ENCODE measurements around the gene MAN1A1.
"Not testable (repeated sequence)": the region's sequence is repeated elsewhere in the genome, so short reads cannot be mapped to it uniquely, and the experiment has no call there.

MAN1A1 gene

DNA sequence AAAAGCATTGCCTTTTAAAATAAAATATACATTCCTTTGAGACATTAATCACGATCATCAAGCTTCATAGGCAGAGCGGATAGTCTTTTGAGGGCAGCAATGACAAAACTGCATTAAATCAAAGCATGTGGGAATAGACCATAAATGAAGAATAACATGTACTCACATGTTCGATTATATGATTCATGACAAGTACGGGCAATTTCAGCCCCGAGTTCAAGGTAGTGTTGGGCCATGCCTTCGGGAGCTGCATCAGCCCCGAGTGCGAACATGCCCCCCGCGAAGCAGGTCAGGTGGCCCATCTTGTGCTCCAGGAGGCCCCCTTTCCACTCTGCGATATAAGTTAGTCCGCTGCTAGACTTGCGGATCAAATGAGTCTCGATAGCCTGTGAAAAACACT, 160.1 kb downstream of the MAN1A1 start:
- no peak for DNase-seq

GRCh38 chr6:119187596-119187995, 162.0 kb downstream of the MAN1A1 start:
- DNase-seq = no peak

GRCh38 chr6:119186490-119186889, 163.1 kb downstream of the MAN1A1 start:
- no peak for DNase-seq

DNA sequence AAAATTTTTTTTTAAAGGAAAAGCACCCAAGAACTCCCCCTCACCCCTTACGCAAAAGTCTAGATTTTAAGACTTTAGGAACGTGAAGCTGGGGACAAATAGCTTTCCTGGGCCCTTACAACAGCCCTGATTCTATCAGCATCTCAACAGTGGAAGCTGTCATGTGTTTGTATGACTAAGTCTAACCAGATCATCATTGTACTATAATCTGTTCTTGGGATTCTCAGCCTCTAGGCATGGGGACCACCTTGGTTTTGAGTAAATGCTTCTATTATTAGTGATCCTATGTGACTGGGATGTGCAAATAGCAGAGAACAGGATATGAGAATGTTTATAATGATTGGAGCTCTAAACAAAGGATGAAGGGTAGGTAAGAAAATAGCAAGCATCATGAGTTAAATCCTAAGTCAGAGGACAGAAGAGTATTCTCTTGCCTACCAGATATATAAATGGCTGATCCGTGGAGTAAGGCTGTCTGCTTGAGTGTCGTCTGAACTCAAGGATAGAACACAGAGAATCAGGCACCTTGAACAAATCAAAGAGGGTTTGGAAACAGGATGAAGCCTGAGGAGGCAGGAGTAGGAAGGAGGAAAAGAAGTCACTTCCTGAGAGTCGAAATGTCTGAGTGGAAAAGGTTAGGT, 165.4 kb downstream of the MAN1A1 start:
- no peak for DNase-seq

DNA sequence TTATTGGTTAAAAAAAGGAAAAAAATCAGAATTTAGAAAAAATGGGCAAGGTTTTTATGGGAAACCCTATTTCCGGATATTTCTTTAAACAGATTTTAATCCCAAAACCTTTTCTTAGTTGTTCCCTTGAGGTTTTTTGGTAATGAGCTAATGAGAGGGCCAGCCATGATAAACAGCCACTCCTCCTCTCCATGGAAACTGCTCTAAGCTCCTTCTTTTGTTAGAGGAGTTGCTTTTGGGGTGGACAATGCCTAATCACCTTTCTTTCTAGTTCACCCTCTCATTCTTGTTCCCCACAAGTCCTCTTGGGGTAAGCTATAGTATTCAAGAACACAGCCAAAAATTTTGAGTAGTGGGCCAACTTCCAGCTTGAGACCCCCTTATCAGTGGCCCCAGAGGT, 166.1 kb downstream of the MAN1A1 start:
- no peak for DNase-seq

- DNase-seq = no peak
Measured at GRCh38 chr6:119182875-119183274, 166.7 kb downstream of the MAN1A1 start.

GRCh38 chr6:119182216-119182803, 167.3 kb downstream of the MAN1A1 start:
- no peak for DNase-seq

DNA sequence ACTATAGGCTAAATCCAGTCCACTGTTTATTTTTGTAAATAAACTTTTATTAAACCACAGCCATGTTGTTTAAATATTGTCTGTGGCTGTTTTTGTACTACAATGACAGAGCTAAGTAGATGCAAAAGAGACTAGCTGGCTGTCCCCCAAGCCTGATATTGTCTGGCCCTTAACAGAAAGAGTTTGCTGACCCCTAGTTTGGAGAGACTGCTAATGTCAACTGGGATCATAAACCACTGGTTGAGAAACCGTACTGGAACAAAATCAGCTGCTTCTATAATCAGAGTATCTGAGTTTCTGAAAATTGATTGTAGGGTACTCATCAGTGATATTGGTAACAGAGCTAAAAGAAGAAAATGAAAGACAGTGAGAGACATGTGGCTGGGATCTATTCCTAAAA, 168.5 kb downstream of the MAN1A1 start:
- no peak for DNase-seq

DNA sequence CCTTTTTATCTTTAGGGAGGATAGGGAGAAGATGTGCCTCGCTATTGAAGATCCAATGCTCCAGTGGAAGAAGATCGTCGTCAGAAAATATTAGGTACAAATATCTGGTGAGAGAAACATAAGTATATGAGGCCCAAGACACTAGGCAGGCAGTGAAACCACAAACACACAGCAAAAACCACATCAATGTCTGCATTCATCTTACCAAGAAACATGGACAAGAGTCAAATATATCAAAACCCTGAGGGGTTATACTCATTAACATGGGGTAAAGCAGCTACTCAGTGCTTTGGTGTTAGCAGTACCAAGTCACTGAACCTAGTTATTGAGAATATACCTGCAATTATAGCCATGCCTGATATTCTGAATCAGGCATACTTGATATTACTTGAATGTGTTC, 169.7 kb downstream of the MAN1A1 start:
- DNase-seq = no peak

- DNase-seq = no peak
Measured at GRCh38 chr6:119179062-119179461, 170.5 kb downstream of the MAN1A1 start.

DNA sequence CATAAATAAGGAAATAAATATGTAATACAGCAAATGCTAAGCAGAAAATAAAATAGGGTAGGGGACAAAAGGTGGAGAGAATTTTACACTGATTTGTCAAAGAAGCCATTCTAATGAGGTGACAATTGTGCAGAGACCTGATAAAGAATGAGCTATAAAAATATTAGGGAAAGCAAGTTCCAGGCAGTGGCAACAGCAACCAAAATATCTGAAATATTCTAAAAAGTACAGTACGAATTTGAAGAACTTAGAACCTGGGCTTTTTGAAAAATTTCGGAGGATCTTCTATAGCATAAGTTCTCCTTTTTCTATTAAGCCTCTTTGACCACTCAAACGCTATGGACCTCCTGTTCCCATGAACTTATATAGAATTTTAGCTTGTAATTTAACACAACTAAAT, 173.1 kb downstream of the MAN1A1 start:
- DNase-seq = no peak

GRCh38 chr6:119174879-119175817, 174.4 kb downstream of the MAN1A1 start:
- DNase-seq = no peak

- no peak for DNase-seq
Measured at GRCh38 chr6:119174085-119174445, 175.5 kb downstream of the MAN1A1 start.

DNA sequence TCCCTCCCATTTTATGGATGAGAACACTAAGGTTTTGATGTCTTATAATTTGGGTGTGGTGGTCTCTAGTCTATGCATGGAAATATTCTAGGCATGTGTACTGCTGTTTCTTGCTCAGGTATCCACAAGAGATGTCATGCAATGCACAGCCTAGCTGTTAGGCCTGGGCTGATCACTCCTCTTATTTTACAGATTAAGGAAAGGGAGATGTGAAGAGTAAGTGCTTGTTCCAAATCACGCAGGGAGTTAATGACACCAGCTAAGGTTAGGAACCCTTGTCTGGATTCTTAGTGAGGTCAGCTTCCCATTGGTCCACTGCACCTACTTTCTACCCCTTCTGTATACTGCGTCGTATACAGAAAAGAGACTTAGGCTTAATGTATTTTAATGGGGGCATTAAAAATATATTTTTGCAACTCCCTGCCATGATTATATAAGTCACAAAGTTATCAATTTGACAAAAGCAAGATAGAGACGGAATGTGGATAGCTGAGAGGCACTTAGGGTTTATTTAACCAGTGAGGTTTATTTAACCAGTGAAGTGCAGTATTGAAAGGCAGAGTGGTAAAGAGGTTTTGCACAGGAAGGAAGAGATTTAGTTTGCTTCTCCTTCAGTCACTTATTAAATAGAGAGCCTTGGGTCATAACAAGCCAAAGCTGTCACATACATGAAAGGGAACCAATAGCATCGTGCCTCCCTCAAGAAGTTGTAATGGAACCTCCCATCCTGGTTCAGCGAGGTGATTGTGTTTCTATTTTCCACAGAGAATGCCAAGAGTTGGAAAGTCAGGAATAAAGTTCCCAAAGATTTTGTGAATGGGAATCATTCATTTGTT, 176.1 kb downstream of the MAN1A1 start:
- no peak for DNase-seq

- DNase-seq = no peak
Measured at GRCh38 chr6:119172824-119173223, 176.7 kb downstream of the MAN1A1 start.

GRCh38 chr6:119171864-119172588, 177.5 kb downstream of the MAN1A1 start:
- no peak for DNase-seq

DNA sequence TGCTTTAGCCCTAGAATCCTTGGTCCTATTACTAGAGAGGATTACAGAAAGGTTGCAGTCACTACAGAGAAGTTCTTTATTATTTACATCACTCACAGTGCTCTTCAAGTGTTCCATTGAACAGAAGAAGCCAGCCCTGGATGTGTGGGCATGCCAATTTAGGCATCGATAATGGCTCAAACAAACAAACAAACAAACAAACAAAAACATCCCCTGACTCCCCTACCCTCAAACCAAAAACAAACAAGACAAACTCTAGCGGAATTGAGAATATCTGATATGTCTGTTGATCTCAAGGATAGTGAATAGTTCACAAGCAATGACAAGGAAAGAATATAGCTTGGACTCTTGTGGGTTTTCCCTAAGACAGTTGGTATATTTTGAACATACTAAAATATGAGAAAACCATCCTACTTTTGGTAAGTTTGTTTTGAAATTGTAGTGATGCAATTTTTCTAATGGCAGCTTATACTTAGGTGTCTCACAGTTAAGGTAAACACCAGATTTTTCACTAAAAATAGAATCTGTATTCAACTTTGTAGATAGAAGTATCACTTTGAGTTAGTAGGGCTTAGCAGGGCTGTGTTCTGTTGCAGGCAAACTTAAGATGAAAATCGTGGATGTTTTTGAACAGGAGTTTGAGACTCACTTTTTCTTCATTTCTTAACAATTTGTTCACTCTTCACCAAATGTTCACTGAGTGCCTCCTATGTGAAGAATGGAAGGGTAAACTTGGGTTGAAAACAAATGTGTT, 178.3 kb downstream of the MAN1A1 start:
- no peak for DNase-seq

- no peak for DNase-seq
Measured at GRCh38 chr6:119170447-119171087, 179.0 kb downstream of the MAN1A1 start.

DNA sequence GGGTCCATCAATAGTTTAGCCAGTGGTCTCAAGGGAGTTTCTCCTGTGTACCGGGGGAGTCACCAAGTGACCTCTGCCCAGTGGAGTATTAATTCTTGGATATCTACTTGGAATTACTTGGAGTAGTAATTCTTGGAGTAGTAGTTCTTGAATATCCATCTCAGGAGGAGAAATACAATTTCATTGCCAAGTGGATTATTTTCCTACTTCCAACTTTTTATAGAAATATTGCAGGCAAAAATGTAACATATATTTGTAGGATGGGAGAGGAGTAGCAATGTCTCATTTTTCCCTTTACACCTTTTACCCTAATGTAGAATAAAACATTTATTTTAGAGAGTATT, 179.5 kb downstream of the MAN1A1 start:
- no peak for DNase-seq

DNA sequence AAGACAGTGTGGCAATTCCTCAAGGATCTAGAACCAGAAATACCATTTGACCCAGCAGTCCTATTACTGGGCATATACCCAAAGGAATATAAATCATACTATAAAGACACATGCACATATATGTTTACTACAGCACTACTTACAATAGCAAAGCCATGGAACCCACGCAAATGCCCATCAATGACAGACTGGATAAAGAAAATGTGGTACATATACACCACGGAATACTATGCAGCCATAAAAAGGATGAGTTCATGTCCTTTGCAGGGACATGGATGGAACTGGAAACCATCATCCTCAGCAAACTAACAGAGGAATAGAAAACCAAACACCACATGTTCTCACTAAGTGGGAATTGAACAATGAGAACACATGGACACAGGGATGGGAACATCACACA, 180.2 kb downstream of the MAN1A1 start:
- DNase-seq = not testable (repeated sequence)
